GM21717 (cell line): ENCODE measurements around the gene DRGX.

Experiments used
- ATAC-seq: cut with Tn5 transposase; IDR thresholded peaks from one replicate; pipeline ENCODE4 v1.9.1; 2021; ENCODE audit warnings: mild to moderate bottlenecking, moderate library complexity; ENCODE audit not compliant: unreplicated experiment

DRGX gene

DNA sequence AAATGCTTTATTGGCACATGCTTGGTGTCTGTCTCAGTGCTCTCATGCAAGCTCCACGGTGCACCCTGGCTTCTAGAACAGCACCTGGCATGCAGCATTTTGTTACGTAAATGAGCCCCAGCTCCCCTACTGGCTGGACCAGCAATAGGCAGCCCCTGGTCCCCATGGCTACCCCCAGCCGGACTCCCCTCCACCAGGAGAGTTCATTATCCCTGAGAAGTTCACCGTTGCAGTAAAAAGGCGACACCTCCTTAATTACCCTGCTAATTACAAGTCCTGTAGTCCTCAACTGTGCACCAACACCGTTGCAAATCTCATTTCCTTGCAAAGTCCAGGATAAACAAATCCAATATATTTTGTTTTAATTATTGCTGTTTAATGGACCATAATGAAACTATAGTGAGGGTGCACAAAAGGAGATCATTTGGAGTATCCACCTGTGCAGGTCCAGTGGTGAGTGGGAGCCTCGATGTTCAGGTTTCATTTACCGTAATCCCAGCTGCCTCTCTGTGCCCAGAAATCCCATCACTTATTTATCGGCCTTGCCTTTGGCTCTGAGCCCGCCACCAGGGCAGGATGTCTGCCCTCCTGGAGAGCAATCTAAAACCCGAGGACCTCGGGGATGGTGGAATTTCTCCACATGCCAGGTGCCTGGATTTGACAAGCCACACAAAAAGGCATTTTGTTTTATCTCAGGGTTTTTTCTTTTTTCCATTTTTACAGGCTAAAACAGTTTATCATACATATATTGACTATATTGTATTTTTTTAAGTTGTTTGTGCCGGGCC lies 12.8 kb upstream of the DRGX start:
- ATAC-seq: no peak

DNA sequence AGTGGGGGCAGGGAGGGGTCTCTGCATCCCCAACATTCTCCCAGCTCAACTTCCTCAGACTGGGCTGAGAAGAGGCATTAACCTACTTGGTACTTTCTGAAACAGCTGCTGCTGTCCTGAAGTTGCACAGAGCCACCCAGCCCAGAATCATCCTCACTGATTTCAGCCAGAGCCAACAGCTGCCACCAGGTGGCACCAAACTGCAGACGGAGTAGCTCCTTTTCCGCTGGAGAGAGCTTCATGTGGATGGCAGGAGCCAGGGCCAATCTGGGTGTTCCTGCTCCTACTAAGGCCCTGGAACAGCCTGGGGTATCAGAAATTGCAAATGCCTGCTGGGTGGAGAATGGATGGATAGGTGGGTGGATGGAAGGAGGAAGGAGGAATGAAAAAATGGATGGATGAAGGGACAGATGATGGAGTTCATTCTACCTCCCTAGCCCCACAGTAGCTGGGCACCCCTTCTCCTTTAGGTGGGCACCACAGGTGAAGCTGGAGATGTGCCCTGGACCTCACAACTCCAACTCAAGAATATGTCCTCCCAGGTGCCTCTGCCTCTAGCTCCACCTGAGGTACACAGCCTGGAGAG lies 11.8 kb upstream of the DRGX start:
- ATAC-seq: peak; percentile 77

DNA sequence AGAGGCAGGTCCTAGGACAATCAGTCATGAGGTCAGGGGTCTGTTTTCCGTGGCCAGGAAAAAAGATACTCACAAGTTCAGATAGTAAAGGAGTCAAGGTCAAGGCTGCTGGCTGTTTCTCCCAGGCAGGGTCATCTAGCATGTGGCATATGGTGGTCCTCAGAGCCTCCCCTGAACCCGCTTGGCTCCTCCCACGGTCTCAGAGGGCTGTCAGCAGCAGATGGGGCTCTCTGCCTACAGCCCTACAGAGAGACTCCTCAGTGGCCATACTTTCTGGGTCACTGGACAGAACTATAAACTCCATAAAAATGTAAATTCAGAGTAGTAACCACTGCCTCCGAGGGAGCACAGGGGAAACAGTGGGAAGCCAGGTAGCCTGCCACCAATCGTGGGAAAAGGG lies 11.3 kb upstream of the DRGX start:
- no peak for ATAC-seq

GRCh38 chr10:49404321-49404878 lies 8.5 kb upstream of the DRGX start:
- ATAC-seq: no peak

DNA sequence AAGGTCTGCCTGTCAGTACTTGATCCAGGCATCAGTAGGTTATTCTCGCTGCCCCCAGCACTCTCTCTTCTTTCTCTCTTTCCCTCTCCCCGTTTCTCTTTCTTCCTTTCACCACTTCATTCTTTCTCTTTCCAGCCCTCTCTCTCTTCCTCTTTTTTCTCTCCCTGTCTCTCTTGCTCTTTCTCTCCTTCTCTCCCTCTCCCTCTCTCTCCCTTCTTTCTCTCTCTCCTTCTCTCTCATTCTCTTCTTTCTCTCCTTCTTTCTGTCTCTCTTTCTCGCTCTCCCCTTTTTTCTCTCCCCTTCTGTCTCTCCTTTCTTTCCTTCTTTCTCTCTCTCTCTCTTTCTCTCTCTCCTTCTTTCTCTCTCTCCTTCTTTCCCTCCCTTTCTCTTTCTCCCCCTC lies 7.5 kb upstream of the DRGX start:
- no peak for ATAC-seq

DNA sequence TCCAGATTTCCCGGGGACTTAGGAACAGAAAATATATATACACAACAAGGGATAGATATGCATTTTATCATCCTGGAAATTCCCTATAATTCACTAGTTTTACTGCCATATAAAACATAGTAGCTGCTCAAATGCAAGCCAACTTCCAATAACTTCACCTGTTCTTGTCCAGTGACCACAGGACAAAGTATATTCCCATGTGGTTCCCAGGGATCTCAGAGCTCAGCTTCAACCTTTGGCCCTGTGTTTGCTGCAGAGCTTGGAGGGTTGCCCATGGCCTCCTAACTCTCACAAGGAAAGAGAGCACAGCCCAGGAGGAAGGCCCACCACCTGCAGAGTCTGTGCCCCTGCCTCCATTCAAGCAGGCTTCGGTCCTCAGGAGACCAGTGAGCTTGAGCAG lies 4.5 kb upstream of the DRGX start:
- ATAC-seq: no peak

DNA sequence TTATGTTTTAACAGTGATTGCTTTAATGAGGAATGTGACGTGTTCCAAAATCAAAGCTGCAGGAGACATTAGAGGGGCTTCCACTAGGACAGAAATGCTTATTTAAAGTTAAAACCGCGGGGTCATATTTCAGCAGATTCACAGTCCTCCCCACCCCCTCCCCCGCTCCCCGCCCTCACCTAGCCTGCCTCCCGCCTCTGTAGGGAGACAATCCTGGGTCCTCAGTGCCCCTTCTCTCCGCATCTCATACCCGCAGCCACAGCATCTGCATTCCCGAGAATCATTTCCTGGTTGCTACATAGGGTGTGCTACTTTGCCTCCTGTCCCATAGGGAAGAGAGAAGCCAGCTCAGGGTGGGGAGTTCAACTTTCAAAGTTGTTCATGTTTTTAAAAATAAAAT lies 3.1 kb upstream of the DRGX start:
- ATAC-seq: no peak

DNA sequence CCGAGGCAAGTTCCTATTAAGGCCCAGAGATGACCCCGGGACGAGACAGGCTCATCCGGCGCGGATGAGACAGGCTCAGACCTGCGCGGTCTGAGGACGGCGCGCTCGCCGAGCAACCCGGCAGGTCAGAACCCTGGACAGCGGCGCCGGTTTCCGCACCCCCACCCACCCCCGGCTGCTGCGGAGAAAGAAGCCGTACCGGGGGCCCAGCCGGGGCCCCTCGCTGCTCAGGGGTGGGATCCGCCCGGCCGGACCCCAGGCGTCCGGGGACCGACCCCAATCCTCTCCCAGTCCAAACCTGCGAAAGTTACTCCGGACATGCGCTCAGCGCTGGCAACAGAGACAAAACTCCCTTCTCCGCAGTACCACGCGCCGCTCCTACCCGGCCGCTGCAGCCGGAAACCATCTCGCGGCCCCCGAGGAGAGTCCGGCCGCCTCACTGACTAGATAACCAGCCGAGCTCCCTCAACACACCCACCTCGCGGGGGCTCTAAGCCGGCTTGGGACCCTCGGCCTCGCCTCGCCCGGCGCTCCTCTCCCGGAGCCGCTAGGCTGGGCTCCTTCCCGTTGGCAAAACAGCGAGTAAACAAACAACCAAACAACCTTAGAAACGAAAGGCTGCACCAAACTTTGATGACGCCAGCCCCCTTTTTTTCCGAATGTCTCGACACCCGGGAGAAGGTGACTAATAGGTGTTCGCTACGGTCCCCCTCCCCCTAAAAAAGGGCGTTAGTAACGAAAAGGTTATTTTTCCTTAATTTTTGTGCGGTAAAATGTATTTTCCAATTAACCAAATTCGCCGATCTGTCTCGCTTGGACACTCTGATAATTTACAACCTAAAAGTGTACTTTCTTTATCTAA lies 2.3 kb upstream of the DRGX start:
- no peak for ATAC-seq

DNA sequence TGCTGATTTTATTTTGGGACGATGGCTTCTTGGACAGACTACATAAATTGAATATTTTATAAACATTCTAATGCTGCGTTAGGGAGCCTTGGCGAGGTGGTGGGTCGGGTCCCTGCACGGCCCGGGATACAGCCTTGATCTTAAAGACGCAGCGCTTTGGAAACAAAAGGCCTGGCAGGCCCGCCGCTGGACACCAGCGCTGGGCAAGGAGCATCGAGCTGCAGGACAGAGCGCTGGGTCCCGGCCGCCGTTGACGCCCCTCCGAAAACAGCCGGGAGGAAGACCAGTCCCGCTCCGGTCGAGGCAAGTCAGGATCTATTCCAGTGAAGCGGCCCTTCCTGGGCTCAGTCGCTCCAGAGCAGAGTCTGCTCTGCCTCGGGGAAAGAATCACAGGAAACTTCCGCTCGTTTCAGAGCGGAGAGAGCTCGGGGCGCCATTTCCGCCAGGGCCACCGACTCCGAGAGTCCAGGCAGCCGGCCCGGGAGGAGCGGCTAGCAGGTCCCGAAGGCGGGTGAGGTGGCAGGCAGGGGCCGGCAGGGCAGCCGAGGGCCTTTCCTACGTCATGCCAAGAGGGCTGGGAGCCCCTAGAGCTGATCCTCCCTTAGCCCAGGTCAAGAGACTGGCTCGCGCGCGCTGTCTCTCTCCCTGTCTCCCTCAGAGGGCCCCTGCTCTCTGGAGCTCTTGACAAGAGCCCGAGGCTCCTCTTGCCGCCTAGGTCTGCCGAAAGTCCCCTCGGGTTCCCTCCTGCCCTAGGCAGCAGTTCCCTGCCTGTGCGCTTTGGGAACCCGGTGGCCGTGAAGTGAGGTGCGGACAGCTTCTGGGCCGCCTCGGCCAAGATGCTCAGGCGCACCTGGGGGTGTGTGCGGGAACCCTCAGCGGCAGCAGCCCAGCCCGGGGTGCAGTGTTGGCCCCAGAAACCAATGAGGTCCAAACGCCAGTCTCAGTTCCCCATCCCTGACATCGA lies 1.4 kb upstream of the DRGX start:
- ATAC-seq: no peak

DNA sequence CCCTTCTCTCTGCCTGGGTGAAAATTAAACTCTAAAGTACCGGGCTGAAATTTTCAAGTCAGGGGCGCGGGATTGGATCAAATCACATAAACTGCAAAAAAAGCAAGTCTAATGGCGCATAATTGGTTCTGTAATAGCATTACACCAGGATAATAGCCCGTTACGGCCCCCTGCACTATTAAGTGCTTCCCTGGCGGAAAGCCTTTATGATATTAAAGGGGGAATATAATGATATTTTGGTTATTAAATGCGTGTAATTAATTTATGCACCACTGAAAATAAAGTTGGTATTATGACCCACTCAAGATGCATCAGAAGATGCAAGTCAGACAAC lies 744 bp upstream of the DRGX start:
- no peak for ATAC-seq

DNA sequence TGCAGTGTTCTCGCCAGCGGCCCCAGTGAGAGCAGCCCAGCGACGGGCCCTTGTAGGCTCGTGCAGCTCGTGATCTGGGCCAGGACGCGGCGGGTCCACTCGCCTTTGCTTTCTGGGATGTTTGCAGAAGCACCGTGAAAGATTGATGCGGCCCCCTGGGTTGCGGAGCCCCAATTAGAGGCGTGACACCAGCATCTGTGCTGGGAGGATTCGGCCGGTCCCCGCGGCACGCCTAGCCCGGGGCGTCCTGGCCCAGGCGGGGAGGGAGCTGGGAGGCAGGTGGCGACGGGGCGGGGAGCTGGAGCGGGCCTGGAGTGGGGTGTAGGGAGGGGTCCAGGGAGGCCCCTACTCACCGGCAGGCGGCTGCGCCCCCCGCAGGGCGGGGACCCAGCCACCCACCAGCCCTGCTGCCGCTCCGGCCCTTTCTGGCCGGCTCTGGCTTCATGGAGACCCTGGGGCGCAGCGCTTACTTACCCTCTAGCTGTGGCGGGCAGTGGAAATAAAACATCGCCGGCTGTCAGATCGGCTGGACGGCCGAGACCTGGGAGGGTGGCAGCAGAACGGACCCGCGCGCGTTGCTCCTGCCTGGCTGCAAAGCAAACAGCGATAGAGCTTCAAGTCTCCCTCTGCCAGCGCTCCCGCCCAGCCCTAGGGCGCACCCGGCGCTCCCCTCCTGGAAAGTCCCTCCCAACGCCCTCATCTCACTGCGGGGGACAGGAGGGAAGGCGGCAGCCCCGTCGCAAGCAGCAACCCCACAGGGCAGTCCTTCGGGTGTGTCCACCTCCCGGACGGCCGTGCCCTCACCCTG lies 752 bp downstream of the DRGX start:
- ATAC-seq: no peak

DNA sequence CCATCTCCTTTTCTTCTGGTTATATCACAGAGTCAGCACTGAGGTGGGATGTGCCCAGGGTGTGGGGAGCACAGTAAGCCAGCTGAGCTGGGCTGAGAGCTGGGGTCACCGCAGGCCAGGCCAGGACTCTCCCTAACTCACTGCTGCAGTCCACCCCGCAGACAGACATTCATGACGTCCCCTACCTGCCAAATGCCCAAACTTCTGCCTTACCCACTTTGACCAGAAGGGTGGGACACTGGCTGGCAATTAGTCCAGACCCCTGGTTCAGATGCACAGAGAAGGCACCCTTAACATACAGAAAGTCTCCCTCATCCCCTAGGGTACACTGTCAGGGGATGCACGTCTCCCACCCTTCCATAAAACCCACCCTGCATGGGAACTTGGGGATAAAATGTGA lies 2.1 kb downstream of the DRGX start:
- no peak for ATAC-seq

- no peak for ATAC-seq
Observed at GRCh38 chr10:49393301-49393700, 2.6 kb downstream of the DRGX start.

- ATAC-seq: no peak
Observed at GRCh38 chr10:49389361-49389933, 6.4 kb downstream of the DRGX start.

DNA sequence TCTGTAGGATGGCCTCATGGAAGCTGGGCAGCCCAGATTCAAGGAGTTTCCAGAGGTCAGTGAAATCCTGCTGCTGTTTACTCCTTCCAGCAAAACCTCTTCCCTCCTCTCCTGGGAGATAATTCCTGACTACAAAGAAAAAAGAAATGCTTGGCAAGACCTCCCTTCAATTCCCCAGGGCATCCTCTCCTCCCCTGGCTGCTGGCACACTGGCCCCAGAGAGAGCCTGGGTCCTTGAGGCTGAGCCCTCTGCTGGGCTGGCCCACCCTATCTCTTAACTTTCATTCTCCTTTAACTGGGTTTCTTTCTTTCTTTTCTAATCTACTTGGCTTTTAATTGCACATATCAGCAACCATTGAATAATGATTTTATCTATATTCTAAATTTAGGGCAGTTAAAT lies 7.7 kb downstream of the DRGX start:
- ATAC-seq: no peak

GRCh38 chr10:49387071-49387470 lies 8.8 kb downstream of the DRGX start:
- ATAC-seq: no peak

DNA sequence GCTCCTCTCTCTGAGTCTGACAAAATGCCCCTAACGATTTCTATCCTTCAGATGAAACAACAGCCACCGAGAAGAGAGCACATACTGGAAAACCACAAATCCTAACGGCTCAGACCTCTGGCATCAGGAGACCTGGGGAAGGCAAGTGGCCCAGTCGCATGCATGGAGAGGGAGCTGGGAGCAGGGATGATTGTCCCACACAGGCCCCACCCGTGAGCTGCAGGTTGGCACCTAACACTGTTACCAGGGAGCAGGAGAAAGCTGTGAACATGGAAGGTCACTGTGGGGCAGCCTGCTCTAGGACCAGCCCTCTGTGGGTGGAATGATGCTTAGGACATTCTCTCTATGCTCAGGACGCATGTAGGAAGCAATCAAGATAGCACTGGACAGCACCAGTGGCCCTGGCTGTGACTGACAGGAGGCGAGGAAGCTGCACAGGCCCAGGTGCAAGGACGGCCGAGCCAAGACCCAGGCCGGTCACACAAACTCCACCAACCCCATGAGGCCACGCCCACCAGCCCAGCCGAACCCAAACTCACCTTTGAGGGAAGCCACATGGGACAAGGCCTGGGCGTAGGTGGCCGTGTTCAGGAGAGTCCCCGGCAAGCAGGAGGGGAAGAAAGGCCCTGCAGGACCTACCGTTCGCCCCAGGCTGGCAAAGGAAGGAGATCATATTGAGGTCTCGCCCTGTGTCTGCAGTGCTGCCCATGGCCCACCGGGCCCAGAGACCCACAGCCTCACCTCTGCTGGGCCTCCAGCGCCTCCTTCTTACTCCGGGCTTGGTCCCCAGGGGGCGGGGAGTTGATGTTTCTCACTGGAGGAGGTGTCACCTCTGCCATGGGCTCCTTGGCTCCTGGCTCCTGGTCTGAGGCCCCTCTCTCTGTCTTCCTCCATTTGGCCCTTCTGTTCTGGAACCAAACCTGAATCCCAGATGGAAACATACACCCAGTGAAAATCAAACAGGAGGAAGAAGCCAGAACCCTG lies 9.7 kb downstream of the DRGX start:
- ATAC-seq: no peak

DNA sequence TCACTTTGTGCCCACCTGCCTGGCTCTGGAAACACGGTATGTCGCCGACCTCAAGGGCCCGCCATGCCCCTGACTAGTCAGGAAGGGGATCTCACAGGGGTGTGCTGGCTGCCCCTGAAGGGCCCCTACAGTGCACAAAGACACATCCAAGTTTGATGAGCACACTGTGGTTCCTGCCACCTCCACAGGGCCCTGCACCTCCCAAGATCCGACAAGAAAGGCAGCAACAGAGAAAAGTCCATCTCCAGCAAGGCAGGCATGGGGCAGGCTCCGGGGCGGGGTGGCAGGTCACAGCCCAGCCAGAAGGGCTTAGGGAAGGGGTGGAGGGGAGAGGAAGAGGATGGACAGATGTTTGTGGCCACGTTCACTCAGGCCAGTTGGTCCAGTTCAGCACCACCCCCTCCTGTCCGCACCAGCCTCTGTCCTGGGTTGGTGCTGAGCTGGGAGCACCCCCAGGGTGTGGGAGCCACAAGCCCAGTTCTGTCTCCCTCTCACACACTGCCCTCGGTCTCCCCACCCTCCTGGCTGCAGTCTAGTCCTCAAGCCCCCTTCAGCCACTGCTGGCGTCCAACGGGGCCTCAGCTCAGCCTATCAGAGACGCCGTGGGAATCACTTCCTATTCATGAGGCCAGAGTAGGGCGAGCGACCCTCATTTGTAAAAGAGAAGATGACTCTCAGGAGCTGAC lies 11.5 kb downstream of the DRGX start:
- ATAC-seq: no peak
